GM19025 (cell line): ENCODE results near the gene IMPDH1.
A peak's percentile ranks its signal among the peaks of the same experiment; 100 is the strongest.

ENCODE experiments used
- ATAC-seq: cut with Tn5 transposase; IDR thresholded peaks from one replicate; pipeline ENCODE4 v1.9.1; 2021; ENCODE audit warnings: mild to moderate bottlenecking, low read depth, moderate library complexity; ENCODE audit not compliant: unreplicated experiment

Gene IMPDH1

GRCh38 chr7:128389618-128390329 lies 20.0 kb downstream of the IMPDH1 start:
- ATAC-seq: no peak

GRCh38 chr7:128389085-128389617 lies 20.6 kb downstream of the IMPDH1 start:
- ATAC-seq: no peak

DNA sequence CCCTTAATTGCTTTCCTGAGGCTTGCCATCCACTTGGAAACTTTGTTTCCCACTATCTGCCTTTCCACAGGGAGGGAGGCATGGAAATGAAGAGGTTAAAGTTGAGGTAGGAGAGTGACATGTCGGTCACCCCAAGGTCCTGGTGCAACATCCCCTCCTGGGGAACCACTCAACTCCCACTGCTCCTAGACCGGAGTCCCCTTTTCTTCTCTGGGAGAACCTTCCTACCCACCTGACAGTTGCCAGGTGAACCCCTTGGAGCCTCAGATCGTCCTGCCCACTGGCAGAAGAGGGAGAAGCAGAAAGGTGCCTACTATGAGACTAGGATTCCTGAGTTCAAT lies 21.7 kb downstream of the IMPDH1 start:
- ATAC-seq: no peak

GRCh38 chr7:128387216-128388144 lies 22.3 kb downstream of the IMPDH1 start:
- peak; percentile 66 for ATAC-seq

- ATAC-seq: no peak
Observed at GRCh38 chr7:128385988-128386925, 23.5 kb downstream of the IMPDH1 start.

- ATAC-seq: no peak
Observed at GRCh38 chr7:128384726-128385125, 25.1 kb downstream of the IMPDH1 start.

DNA sequence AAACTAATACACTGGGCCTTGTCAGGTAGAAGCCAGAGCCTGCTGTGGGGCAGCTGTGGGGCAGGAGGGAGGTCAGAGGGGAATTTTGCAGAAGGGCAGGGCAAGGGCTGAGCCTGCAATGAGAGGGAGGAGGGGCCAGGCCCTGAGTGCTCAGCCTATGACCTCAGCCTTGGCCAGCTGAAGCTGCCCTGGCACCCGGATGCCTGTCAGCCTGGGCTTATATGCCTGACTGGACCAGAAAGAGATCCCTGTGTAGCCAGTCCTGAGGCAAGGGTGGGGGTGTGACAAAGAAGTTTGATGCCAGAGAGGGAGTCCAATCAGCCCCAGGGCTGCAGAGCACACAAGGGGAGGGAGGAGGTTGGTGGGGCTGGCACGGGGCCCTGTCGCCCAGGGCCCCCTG lies 26.0 kb downstream of the IMPDH1 start:
- no peak for ATAC-seq

- no peak for ATAC-seq
Observed at GRCh38 chr7:128381161-128381821, 28.5 kb downstream of the IMPDH1 start.

DNA sequence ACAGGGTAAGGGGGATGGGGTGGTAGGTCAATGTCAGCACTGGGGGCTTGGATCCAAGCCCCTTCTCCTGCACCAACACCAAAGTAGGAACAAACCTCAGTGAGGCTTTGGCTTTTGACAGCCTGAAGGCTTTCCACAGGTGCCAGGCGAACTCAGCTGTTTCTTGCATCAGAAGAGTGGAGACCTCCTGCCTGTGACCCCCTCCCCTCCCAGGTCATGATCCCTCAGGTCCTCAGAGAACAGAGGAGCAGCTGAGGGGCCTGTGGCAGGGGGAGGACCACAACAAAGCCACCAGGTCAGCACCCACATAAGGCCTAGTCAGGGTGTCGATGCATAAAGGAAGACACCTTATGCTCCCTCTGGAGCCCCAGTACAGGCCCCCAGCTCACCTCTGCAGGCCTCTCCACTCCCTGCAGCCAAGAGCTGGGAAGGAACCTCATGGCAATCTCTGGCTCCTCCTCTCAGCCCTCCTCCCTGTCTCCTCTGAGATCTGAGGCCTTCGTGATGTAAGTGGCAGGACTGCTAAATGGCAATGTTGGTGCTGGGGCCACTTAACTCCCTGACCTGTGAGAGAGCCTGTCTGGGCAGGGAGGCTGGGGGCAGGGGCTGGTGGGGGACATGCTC lies 29.2 kb downstream of the IMPDH1 start:
- ATAC-seq: no peak

DNA sequence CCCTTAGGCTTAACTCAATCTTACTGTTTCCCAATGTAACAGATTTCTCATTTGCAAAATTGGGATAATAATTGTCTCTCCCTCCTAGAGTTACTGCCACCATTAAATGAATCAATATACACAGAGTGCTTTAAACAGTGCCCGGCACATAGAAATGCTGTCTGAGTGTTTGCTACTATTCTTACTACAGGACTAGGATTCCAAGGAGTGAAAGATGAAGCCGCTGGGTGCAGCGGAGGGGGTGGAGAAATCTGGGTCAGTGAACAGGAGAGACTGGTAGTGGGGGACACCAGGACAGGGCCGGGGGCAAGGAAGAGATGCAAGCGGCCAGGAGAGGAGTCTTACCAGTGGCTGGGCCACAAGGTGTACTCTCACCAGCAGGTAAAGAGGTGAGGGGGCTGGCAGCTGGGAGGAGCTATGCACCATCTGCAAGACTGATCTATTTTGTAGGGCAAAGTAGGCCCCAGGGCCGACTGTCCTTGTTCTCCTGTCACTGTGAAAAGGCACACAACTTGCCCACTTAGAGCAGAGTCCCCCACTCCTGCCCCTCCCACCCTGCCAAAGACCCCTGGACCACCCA lies 29.8 kb downstream of the IMPDH1 start:
- no peak for ATAC-seq

DNA sequence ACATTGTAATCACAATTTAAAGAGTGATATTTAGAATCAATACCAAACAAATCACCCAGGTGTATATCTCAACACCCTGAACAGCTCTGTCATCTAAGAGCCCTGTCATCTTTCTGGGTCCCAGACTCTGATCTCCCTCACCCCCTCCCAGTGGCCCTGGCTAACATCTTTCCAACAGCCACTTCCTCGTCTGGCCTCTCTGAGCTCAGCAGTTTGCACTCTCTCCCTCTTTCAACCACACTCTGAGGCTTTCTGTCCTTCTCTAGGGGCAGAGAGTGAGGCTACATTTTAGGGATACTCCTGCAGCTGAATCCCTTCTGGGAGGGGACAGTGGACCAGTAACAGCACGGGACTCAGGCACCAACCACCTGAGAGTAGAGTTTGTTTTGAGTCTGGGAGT lies 31.1 kb downstream of the IMPDH1 start:
- no peak for ATAC-seq

DNA sequence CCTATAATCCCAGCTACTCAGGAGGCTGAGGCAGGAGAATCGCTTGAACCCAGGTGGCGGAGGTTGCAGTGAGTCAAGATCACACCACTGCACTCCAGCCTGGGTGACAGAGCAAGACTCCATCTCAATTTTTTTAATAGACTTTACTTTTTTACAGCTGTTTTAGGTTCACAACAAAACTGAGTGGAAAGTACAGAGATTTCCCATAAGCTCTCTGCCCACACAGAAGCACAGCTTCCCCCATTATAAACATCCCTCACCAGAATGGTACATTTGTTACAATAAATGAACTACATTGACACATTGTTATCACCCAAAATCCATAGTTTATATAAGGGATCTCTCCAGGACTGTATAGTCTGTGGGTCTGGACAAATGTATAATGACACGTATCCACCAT lies 33.7 kb downstream of the IMPDH1 start:
- no peak for ATAC-seq

DNA sequence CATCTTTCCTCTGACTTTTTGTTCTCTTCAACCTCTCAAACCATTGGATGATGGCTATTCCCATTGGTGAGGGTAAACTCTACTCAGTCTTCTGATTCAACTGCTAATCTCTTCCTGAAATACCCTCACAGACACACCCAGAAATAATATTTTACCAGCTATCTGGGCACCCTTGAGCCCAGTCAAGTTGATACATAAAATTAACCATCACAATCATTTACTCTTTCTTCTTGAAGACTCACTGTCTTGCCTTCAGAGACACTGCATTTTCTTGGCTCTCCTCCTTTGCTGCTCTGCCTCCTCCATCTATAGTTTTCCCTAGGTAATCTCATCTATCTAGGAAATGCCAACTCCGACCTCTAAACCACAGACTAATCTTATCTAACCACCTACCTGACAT lies 35.7 kb downstream of the IMPDH1 start:
- no peak for ATAC-seq

DNA sequence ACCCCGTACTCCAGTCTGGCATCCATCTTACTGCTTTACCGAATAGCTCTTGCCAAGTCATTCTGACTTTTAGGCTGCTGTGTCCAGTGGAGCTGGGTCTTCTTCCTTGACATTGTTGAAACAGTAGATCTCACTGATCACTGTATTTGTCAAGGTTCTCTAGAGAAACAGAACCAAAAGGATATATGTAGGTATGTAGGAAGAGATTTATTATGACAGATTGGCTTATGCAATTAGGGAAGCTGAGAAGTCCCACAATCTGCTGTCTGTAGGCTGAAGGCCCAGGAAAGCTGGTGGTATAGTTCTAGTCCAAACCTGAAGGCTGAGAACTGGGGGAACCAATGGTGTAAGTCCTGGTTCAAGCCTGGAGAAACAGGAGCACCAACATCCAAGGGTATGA lies 36.2 kb downstream of the IMPDH1 start:
- ATAC-seq: no peak

- no peak for ATAC-seq
Observed at GRCh38 chr7:128370491-128370890, 39.3 kb downstream of the IMPDH1 start.

DNA sequence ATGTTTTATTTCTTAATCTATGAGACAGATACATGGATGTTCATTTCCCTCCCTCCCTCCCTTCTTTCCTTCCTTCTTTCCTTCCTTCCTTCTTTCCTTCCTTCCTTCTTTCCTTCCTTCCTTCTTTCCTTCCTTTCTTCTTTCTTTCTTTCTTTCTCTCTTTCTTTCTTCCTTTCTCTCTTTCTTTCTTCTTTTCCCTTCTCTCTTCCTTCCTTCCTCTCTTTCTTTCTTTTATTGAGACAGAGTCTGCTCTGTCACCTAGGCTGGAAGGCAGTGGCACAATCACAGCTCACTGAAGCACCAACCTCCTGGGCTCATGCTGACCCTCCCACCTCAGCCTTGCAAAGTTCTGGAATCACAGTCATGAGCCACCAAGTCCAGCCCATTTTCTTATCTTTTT lies 42.8 kb downstream of the IMPDH1 start:
- no peak for ATAC-seq

DNA sequence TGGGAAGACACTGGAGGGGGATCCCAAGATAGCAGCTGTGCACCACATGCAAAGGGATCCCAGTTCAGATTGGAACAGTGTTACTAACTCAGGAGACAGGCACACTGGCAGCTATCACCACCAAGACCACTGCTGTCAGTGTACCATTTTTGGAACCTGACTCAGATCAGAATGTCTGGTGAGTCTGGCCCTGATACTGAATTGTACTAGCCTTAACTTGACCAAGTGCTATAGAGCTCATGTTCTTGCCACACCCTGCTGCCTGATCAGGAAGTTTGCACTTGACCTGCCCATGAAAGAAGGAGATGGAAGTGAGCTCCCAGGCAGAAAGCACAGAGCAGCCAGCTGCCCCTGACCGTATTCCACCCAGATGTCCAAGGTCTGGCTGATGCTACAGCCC lies 43.5 kb downstream of the IMPDH1 start:
- ATAC-seq: no peak

DNA sequence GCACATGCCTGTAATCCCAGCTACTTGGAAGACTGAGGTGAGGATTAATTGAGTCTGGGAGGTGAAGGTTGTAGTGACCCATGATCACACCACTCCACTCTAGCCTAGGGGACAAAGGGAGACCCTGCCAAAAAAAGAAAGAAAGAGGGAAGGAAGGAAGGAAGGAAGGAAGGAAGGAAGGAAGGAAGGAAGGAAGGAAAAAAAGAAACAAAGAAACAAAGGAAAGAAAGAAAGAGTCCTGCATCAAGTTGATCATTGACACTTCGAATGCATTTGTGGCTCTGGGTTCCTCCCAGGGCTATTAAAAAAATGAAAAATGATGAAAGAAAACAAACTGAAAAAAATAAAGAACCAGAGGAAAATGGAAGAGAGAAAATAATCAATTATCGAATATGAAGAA lies 44.4 kb downstream of the IMPDH1 start:
- no peak for ATAC-seq

DNA sequence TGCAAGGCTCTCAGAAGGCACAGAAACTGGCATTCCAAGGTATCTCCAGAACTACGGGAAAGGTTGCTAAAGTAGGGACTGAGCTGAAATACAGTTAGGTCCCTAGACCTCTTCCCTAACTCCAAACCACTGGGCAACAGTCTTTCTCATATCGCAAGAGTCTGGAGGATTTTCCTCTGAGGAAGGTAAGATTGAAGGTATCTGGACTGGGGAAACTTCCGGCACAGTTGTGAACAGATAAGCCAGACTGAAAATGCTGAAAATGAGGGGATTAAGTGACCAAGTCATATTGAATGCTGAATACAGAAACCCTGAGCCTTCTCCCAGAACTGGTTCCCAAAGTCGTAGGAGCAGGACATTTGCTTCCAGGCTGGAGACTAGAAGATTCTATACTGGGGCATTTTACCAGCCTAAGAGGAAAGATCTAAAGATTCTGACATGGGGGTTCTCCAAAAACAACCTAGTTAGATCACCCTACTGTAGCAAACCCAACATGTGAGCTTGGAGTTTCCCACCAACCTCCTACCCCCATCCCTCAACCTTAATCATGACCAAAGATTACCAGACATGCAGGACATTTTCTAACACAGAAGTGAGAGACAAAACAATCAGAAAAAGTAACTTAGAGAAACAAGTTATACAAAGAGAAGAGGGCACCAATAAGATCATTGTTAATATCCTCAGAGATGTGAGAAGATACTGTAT lies 45.5 kb downstream of the IMPDH1 start:
- ATAC-seq: no peak
